Astrocyte of the spinal cord (primary cell): Measurements from ENCODE around the gene ST3GAL5.
A peak's percentile ranks its signal among the peaks of the same experiment; 100 is the strongest.

Experiments used
- DNase-seq: peaks from one replicate; pipeline ENCODE4 v3.0.0; 2011; ENCODE audit warnings: low read depth, low spot score
- H3K4me3 ChIP-seq: 2 replicates; pipeline ENCODE4 v1.5.1; 2011; ENCODE audit warnings: low read depth, mild to moderate bottlenecking, low read length, moderate library complexity
- in situ Hi-C: cut with HindIII; loops from 2 replicates; pipeline ENCODE4 v1.10.0; 2017; ENCODE audit warnings: low sequenced_read_pairs
- TF ChIP-seq, protein P1 (sequence below): IDR thresholded peaks from 2 replicates; pipeline ENCODE4 v1.5.1; 2012; ENCODE audit warnings: low read depth, mild to moderate bottlenecking, low read length, inconsistent platforms

Gene ST3GAL5

DNA sequence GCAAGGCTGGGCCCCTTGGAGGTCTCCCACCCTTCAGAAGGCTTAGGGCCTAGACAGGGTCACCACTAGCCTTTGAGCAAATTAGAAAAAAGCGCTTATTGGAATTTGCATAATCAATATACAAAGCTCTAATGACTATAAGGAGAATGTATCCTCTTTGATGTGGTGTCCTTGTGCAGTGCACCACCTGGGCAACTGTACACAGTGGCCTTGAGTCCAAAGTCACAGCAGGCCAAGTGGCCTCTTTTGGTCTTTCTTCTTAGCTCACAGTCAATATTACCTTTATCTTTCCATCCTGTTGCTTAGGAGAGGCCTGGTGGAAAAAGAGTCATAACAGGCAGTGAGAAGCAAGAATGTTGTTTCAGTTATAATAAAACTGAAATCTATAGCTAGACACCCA, 19.7 kb upstream of the ST3GAL5 start:
- DNase-seq = no peak
- H3K4me3 ChIP-seq = no peak overlapping the region
- TF ChIP-seq, protein P1, sequence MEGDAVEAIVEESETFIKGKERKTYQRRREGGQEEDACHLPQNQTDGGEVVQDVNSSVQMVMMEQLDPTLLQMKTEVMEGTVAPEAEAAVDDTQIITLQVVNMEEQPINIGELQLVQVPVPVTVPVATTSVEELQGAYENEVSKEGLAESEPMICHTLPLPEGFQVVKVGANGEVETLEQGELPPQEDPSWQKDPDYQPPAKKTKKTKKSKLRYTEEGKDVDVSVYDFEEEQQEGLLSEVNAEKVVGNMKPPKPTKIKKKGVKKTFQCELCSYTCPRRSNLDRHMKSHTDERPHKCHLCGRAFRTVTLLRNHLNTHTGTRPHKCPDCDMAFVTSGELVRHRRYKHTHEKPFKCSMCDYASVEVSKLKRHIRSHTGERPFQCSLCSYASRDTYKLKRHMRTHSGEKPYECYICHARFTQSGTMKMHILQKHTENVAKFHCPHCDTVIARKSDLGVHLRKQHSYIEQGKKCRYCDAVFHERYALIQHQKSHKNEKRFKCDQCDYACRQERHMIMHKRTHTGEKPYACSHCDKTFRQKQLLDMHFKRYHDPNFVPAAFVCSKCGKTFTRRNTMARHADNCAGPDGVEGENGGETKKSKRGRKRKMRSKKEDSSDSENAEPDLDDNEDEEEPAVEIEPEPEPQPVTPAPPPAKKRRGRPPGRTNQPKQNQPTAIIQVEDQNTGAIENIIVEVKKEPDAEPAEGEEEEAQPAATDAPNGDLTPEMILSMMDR = no peak
- in situ Hi-C loops = no loop called here

DNA sequence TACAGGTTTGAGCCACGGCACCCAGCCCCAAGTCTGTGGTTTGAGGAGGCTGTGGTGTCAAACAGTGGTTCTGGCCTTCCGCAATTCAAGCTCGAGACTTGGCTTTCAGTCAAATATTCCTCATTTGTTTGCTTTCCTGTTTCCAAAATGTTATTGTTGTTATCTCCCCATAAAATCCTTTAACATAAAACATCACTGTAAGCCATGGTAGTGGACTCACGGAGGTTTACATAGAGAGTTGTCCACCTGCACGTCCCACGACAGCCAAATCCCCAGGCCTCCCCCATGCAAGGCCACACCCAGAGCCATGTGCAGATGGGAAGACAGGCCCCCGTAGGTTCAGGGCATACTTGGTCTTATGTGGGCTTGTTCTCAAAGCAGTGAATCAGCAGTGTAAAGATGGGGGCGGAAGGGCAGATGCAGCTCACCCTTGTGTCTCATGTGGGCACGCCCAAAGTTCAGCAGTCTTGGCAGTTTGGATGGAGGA, 18.9 kb upstream of the ST3GAL5 start:
- DNase-seq = no peak
- TF ChIP-seq, protein P1 = no peak
- no peak overlapping the region for H3K4me3 ChIP-seq
- in situ Hi-C loops = no loop called here

DNA sequence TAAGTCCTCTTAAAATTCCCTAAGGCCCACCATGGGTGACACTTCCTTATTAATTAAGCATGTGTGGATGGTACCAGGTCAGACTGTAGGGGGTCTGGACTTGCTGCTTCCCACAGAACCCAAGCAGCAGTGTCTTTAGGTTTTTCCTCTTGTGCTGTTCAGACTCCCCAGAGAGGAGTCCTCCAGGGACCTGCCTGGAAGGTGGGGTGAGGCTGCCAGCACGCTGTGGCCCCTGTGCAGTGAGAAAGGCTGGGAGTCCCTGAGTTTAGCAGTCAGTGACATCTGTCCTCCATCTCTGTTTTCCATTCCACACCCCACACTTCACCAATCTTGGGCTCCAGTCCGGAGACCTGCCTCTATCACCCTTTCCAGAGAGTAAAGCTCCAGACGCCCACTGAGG, 18.0 kb upstream of the ST3GAL5 start:
- DNase-seq = no peak
- in situ Hi-C loops = no loop called here
- TF ChIP-seq, protein P1 = no peak
- no peak overlapping the region for H3K4me3 ChIP-seq

DNA sequence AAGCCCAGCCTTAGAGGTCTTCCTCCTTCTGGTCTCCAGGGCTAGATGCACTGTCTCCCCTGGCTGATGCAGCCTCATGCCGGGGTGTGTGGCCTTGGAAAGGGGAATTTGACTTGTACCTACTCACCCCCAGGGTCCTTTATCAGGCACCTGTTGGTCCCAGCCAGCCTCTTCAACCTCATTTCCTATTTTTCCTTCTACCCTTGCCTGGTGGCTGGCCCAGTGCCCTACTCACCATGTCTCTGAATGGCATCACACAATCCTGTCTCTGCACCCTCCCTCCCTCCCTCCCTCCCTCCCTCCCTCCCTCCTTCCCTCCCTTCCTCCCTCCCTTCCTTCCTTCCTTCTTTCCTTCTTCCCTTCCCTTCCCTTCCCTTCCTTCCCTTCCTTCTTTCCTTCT, 17.1 kb upstream of the ST3GAL5 start:
- TF ChIP-seq, protein P1 = no peak
- no peak overlapping the region for H3K4me3 ChIP-seq
- in situ Hi-C loops = no loop called here
- DNase-seq = no peak

DNA sequence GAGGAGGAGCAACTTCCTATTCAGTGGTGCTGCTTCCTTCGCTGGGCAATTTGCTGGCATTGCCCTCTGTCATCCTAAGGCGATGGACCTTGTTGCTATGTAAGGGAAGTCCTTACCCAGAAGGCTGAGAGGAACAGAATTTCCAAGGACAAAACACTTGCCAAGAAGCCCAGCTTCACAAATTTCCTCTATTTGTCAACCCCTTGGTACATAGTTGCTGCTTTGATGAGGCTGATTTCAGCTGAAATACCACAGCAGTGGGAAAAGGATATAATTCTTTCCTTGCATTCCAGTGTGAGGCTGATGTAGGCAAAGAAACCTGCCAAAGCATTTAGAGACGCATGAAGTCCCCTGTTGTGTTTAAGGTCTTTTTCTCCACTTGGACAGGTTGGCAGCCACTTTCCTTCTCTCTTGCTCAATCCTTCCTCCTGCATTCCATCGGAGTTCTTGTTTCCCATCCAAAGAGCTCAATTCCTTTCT, 16.4 kb upstream of the ST3GAL5 start:
- H3K4me3 ChIP-seq = no peak overlapping the region
- TF ChIP-seq, protein P1 = no peak
- in situ Hi-C loops = no loop called here
- DNase-seq = peak; percentile 63

DNA sequence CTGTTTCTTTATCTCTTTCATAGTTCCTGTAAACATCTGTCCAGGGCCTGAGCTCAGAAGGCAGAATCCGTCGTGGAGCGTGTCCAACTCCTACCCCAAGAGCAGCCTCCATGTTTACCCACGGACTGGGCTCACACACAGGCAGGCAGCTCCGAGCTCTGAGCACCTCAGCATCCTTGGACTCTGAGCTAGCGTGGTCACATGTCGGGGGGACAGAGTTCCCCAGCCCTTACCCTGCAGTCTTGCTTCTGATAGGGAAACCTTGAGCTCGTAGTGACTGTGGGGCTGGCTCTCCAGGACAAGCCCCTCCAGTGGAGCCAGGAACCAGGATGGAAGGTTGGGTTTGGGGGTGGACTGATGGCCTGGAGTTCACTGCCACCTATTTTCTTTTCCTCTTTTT, 15.1 kb upstream of the ST3GAL5 start:
- TF ChIP-seq, protein P1 = no peak
- in situ Hi-C loops = no loop called here
- no peak overlapping the region for H3K4me3 ChIP-seq
- DNase-seq = no peak

DNA sequence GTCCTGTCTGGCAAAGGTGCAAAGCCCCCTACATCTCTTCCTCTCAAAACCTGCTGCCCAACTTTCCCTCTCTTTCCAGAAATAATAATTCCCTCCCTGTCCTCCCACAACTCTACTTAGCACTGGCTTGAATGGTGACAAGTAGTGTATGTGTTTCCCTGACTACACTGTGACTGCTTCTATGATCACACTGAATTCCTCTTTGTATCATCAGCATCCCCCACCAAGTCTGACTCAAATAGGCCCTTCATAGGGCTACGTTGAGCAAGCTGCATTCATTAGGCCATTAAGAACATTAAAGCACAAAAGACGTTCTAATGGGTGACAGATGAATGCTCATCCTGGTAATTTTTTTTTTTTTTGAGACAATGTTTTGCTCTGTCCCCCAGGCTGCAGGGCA, 13.7 kb upstream of the ST3GAL5 start:
- TF ChIP-seq, protein P1 = no peak
- in situ Hi-C loops = no loop called here
- DNase-seq = peak; percentile 43
- no peak overlapping the region for H3K4me3 ChIP-seq
